Lower lobe of right lung (tissue), 2 donors: Measurements from ENCODE around the gene OR7D2. TPM values are rescaled to one million over a fixed set of nuclear protein-coding genes. Genes with fewer than 3 reads are reported as not detected.
"Not testable (repeated sequence)": the region's sequence is repeated elsewhere in the genome, so short reads cannot be mapped to it uniquely, and the experiment has no call there.

ENCODE experiments used
- ATAC-seq, 2 donors: fragments of 200-7000 bp; cut with Tn5 transposase; one replicate each; pipeline ENCODE4 v1.9.1; 2020 to 2022; ENCODE audit warnings: mild to moderate bottlenecking in 2 of 2, moderate library complexity in 2 of 2
- DNase-seq: peaks from one replicate; pipeline ENCODE4 v3.0.0-alpha.2; 2020
- H3K27ac ChIP-seq: fragments of 200-600 bp; one replicate; pipeline ENCODE4 v1.8.0; 2022
- H3K27me3 ChIP-seq: fragments of 200-600 bp; one replicate; pipeline ENCODE4 v1.8.0; 2022; ENCODE audit warnings: low read depth
- H3K36me3 ChIP-seq: fragments of 200-600 bp; one replicate; pipeline ENCODE4 v1.8.0; 2022; ENCODE audit warnings: mild to moderate bottlenecking
- H3K4me1 ChIP-seq: fragments of 200-600 bp; one replicate; pipeline ENCODE4 v1.8.0; 2022
- H3K4me3 ChIP-seq: fragments of 200-600 bp; one replicate; pipeline ENCODE4 v1.8.0; 2022; ENCODE audit warnings: mild to moderate bottlenecking
- H3K9me3 ChIP-seq: fragments of 200-600 bp; one replicate; pipeline ENCODE4 v1.8.0; 2022
- CTCF ChIP-seq: fragments of 200-600 bp; IDR thresholded peaks from one replicate; pipeline ENCODE4 v1.8.0; 2022; ENCODE audit warnings: antibody characterized with exemption, mild to moderate bottlenecking
- intact Hi-C: fragments of 100-400 bp; cut with DNase I; formaldehyde crosslinking; loops from one replicate; pipeline ENCODE4 v1.11.0; 2022
- total RNA-seq: library from RNA; stranded (reverse); fragmentation: NEBNext Ultra II Directional; extraction: Animal tissue kit (Norgen Biotek cat#: 25700); gene quantifications from one replicate; pipeline ENCODE4 v1.2.1, GENCODE V29; 2021
- donor health status: DM: no; HTN: yes; CAD: no; lungs with severe emphysema.

Gene OR7D2
- total RNA-seq, 1 donor from 2014 or later: 0.59 TPM

- no peak for TF ChIP-seq CTCF
- no peak overlapping the region for H3K27ac ChIP-seq
- intact Hi-C loops: no loop called here
Measured at GRCh38 chr19:9171393-9171991, 7.3 kb upstream of the OR7D2 start.

GRCh38 chr19:9175326-9175725, 3.5 kb upstream of the OR7D2 start:
- H3K27me3 ChIP-seq: no peaks in the 10 kb centered on the region
- no peak for TF ChIP-seq CTCF
- intact Hi-C loops: no loop called here
- H3K27ac ChIP-seq: no peak overlapping the region
- no peaks in the 10 kb centered on the region for H3K9me3 ChIP-seq
- no peaks in the 10 kb centered on the region for H3K36me3 ChIP-seq
- ATAC-seq: no peak
- H3K4me1 ChIP-seq: no peaks in the 10 kb centered on the region
- H3K4me3 ChIP-seq: no peak overlapping the region
- DNase-seq: no peak

More at GRCh38 chr19:9171393-9171991, 7.3 kb upstream of the OR7D2 start:
- H3K4me3 ChIP-seq: no peak overlapping the region
- no peak for DNase-seq
- no peaks in the 10 kb centered on the region for H3K4me1 ChIP-seq
- no peaks in the 10 kb centered on the region for H3K36me3 ChIP-seq
- H3K9me3 ChIP-seq: no peaks in the 10 kb centered on the region
- no peak for ATAC-seq
- no peaks in the 10 kb centered on the region for H3K27me3 ChIP-seq

- no peaks in the 10 kb centered on the region for H3K36me3 ChIP-seq
- no peak overlapping the region for H3K27ac ChIP-seq
- ATAC-seq: no peak
- H3K4me3 ChIP-seq: no peak overlapping the region
- H3K27me3 ChIP-seq: no peaks in the 10 kb centered on the region
- intact Hi-C loops: no loop called here
- TF ChIP-seq CTCF: no peak
- no peaks in the 10 kb centered on the region for H3K9me3 ChIP-seq
- DNase-seq: no peak
- no peaks in the 10 kb centered on the region for H3K4me1 ChIP-seq
Measured at GRCh38 chr19:9183000-9183399, 4.2 kb downstream of the OR7D2 start.

GRCh38 chr19:9187191-9187590, 8.4 kb downstream of the OR7D2 start:
- Histone ChIP-seq H3K27ac (no peak overlapping the region), H3K4me3 (no peak overlapping the region), H3K9me3 (no peaks in the 10 kb centered on the region), H3K27me3 (no peaks in the 10 kb centered on the region), H3K36me3 (no peaks in the 10 kb centered on the region), H3K4me1 (no peaks in the 10 kb centered on the region)
- DNase-seq: no peak
- intact Hi-C loops: no loop called here
- TF ChIP-seq CTCF: no peak
- no peak for ATAC-seq

GRCh38 chr19:9189535-9189934, 10.8 kb downstream of the OR7D2 start:
- Histone ChIP-seq H3K27ac (no peak overlapping the region), H3K4me3 (no peak overlapping the region), H3K9me3 (no peaks in the 10 kb centered on the region), H3K4me1 (no peaks in the 10 kb centered on the region), H3K36me3 (no peaks in the 10 kb centered on the region), H3K27me3 (no peaks in the 10 kb centered on the region)
- no peak for TF ChIP-seq CTCF
- ATAC-seq: no peak
- DNase-seq: no peak
- intact Hi-C loops: no loop called here

GRCh38 chr19:9198044-9198443, 19.3 kb downstream of the OR7D2 start:
- H3K36me3 ChIP-seq, H3K27me3 ChIP-seq, H3K4me1 ChIP-seq, intact Hi-C loops, H3K27ac ChIP-seq, H3K4me3 ChIP-seq, DNase-seq, ATAC-seq, H3K9me3 ChIP-seq: not testable (repeated sequence)
